ENCODE results near the gene SLC9B2. TPM values are rescaled to one million over a fixed set of nuclear protein-coding genes. Genes with fewer than 3 reads are reported as not detected.

The SLC9B2 gene
- polyA plus RNA-seq, 3 donors, result 0.38 to 0.59 (median 0.48) TPM

- H3K4me3 Mint-ChIP-seq, result no peak overlapping the region
Observed at GRCh38 chr4:102988429-102989020, 88.0 kb downstream of the SLC9B2 start.

GRCh38 chr4:102981005-102981404 is 95.6 kb downstream of the SLC9B2 start:
- no peaks in the 10 kb centered on the region for H4K20me1 ChIP-seq (ENCODE audit: insufficient read depth, low read length)
- Mint-ChIP-seq H3K4me3 (no peak overlapping the region), H3K4me1 (no peaks in the 10 kb centered on the region), H3K36me3 (no peaks in the 10 kb centered on the region), H3K27ac (no peak overlapping the region), H3K9me3 (peaks cover 0 to 9% (median 2%) of the 10 kb centered on the region in 7 donors), H3K27me3 (ENCODE audit: low read depth in 3 of 3) (peaks cover 0 to 2% (median 1%) of the 10 kb centered on the region in 3 donors)
- no CpG with 5 or more reads among the region's 2 CpGs for WGBS (ENCODE audit: insufficient coverage)
- H3K27me3 ChIP-seq (ENCODE audit: control insufficient read depth in 2 of 2, insufficient read depth in 2 of 2, low read length in 2 of 2), result no peaks in the 10 kb centered on the region
- H3K4me2 ChIP-seq (replicated peaks; ENCODE audit: extremely low read depth, low read length, poor library complexity, severe bottlenecking), result no peak overlapping the region
- no peak overlapping the region for H3K4me3 ChIP-seq (replicated peaks in 1 of 3; ENCODE audit: low read depth in 2 of 3, low read length in 3 of 3)
- no peaks in the 10 kb centered on the region for H3K36me3 ChIP-seq (replicated peaks in 1 of 2; ENCODE audit: control insufficient read depth in 1 of 2, insufficient read depth in 2 of 2, low read length in 2 of 2)
- no peaks in the 10 kb centered on the region for H3K9me3 ChIP-seq (replicated peaks in 1 of 2; ENCODE audit: control insufficient read depth in 1 of 2, insufficient read depth in 1 of 2, low read length in 2 of 2)
- no peak overlapping the region for H2AFZ ChIP-seq (ENCODE audit: insufficient read depth, low read depth, low read length, poor library complexity, severe bottlenecking)
- no peaks in the 10 kb centered on the region for H3K79me2 ChIP-seq (ENCODE audit: insufficient read depth, low read length)
- H3K27ac ChIP-seq (ENCODE audit: low read depth in 1 of 2, low read length in 2 of 2), result no peak overlapping the region
- H3K4me1 ChIP-seq (ENCODE audit: control insufficient read depth in 1 of 2, insufficient read depth in 2 of 2, low read length in 2 of 2), result no peaks in the 10 kb centered on the region
- TF ChIP-seq CTCF (IDR thresholded peaks at IDR 0.05), result no peak
- no peak overlapping the region for H3K9ac ChIP-seq (ENCODE audit: insufficient read depth, low read length, poor library complexity, severe bottlenecking)
- no peak for DNase-seq
- intact Hi-C loops (cut with micrococcal nuclease), result no loop called here

More at GRCh38 chr4:102988429-102989020, 88.0 kb downstream of the SLC9B2 start:
- H3K9me3 ChIP-seq (replicated peaks in 1 of 2; ENCODE audit: control insufficient read depth in 1 of 2, insufficient read depth in 1 of 2, low read length in 2 of 2), result peaks cover 7 to 8% of the 10 kb centered on the region in 2 donors
- DNase-seq, result no peak
- TF ChIP-seq CTCF (IDR thresholded peaks at IDR 0.05), result no peak
- no peaks in the 10 kb centered on the region for H3K36me3 Mint-ChIP-seq
- no peak overlapping the region for H3K27ac Mint-ChIP-seq
- no peaks in the 10 kb centered on the region for H3K4me1 Mint-ChIP-seq
- H2AFZ ChIP-seq (ENCODE audit: insufficient read depth, low read depth, low read length, poor library complexity, severe bottlenecking), result no peak overlapping the region
- no peak overlapping the region for H3K9ac ChIP-seq (ENCODE audit: insufficient read depth, low read length, poor library complexity, severe bottlenecking)
- H3K4me1 ChIP-seq (ENCODE audit: control insufficient read depth in 1 of 2, insufficient read depth in 2 of 2, low read length in 2 of 2), result no peaks in the 10 kb centered on the region
- H3K4me2 ChIP-seq (replicated peaks; ENCODE audit: extremely low read depth, low read length, poor library complexity, severe bottlenecking), result no peak overlapping the region
- H3K27me3 ChIP-seq (ENCODE audit: control insufficient read depth in 2 of 2, insufficient read depth in 2 of 2, low read length in 2 of 2), result no peaks in the 10 kb centered on the region
- intact Hi-C loops (cut with micrococcal nuclease), result no loop called here
- no peaks in the 10 kb centered on the region for H4K20me1 ChIP-seq (ENCODE audit: insufficient read depth, low read length)
- no CpG with 5 or more reads among the region's 1 CpG for WGBS (ENCODE audit: insufficient coverage)
- H3K4me3 ChIP-seq (replicated peaks in 1 of 3; ENCODE audit: low read depth in 2 of 3, low read length in 3 of 3), result no peak overlapping the region
- H3K27ac ChIP-seq (ENCODE audit: low read depth in 1 of 2, low read length in 2 of 2), result no peak overlapping the region
- peaks cover 4 to 10% (median 6%) of the 10 kb centered on the region in 7 donors for H3K9me3 Mint-ChIP-seq
- H3K79me2 ChIP-seq (ENCODE audit: insufficient read depth, low read length), result no peaks in the 10 kb centered on the region
- H3K36me3 ChIP-seq (replicated peaks in 1 of 2; ENCODE audit: control insufficient read depth in 1 of 2, insufficient read depth in 2 of 2, low read length in 2 of 2), result no peaks in the 10 kb centered on the region
- H3K27me3 Mint-ChIP-seq (ENCODE audit: low read depth in 3 of 3), result no peaks in the 10 kb centered on the region

Other genes with a start within 250 kb of the SLC9B2 start
- gene UBE2D3, start 249.2 kb downstream of the SLC9B2 start, polyA plus RNA-seq, result 100 to 1,000 TPM; 340 to 499 (median 457) TPM
- 10 to 100 TPM in 2 of 3 donors, 1 to 10 TPM in 1; 4.5 to 30.2 (median 29.1) TPM for gene CISD2, start 207.8 kb downstream of the SLC9B2 start, polyA plus RNA-seq
- 1 to 10 TPM in 1 of 3 donors, under 1 TPM in 2; 0.13 to 1.5 (median 0.47) TPM for gene SLC9B1, start 57.1 kb downstream of the SLC9B2 start, polyA plus RNA-seq
- gene BDH2, start 23.1 kb upstream of the SLC9B2 start, polyA plus RNA-seq, result 1 to 10 TPM; 6.2 to 8.5 (median 6.8) TPM
- gene CENPE, start 121.6 kb upstream of the SLC9B2 start, polyA plus RNA-seq, result under 1 TPM; 0.03 to 0.17 (median 0.07) TPM

Data from CD14-positive monocyte (primary cell).